HFF-Myc (cell line): Measurements from ENCODE around the gene DGKG.

Source experiments
- DNase-seq: peaks from one replicate; pipeline ENCODE4 v3.0.0-alpha.2; 2011; ENCODE audit warnings: low read depth; ENCODE audit errors: extremely low read depth
- H3K4me3 ChIP-seq: replicated peaks from 2 replicates; pipeline ENCODE4 v1.5.1; 2011; ENCODE audit warnings: low read depth, mild to moderate bottlenecking, control low read depth, low read length
- TF ChIP-seq, protein P1 (sequence below): IDR thresholded peaks from 2 replicates; pipeline ENCODE4 v1.5.1; 2012; ENCODE audit warnings: mild to moderate bottlenecking, low read depth, low read length, control low read depth; ENCODE audit errors: missing control alignments

Gene DGKG

DNA sequence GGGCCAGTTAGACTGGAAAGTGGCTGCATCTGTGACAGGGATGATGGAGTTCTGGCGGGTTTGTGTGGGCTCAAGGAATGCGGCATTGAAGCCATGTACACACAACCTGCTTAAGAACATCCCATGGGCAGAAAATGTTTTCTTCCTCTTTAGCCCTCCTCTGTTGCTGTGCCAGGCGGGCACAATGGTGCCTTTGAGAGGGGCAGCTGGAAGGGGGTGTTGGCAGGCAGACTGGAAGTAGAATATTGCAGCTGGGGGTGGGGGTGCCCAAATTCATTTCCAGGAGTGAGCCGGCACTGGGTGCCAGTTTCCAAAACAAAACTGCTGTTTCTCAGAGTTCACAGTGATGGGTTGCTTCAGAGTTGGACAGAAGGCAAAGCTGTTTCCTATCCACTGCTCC is 161.3 kb downstream of the DGKG start:
- TF ChIP-seq, protein P1, sequence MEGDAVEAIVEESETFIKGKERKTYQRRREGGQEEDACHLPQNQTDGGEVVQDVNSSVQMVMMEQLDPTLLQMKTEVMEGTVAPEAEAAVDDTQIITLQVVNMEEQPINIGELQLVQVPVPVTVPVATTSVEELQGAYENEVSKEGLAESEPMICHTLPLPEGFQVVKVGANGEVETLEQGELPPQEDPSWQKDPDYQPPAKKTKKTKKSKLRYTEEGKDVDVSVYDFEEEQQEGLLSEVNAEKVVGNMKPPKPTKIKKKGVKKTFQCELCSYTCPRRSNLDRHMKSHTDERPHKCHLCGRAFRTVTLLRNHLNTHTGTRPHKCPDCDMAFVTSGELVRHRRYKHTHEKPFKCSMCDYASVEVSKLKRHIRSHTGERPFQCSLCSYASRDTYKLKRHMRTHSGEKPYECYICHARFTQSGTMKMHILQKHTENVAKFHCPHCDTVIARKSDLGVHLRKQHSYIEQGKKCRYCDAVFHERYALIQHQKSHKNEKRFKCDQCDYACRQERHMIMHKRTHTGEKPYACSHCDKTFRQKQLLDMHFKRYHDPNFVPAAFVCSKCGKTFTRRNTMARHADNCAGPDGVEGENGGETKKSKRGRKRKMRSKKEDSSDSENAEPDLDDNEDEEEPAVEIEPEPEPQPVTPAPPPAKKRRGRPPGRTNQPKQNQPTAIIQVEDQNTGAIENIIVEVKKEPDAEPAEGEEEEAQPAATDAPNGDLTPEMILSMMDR = no peak
- H3K4me3 ChIP-seq = no peak overlapping the region

GRCh38 chr3:186198442-186198841 is 163.6 kb downstream of the DGKG start:
- no peak overlapping the region for H3K4me3 ChIP-seq
- no peak for DNase-seq
- TF ChIP-seq, protein P1 = no peak

More for the DNA sequence above, 161.3 kb downstream of the DGKG start:
- no peak for DNase-seq

DNA sequence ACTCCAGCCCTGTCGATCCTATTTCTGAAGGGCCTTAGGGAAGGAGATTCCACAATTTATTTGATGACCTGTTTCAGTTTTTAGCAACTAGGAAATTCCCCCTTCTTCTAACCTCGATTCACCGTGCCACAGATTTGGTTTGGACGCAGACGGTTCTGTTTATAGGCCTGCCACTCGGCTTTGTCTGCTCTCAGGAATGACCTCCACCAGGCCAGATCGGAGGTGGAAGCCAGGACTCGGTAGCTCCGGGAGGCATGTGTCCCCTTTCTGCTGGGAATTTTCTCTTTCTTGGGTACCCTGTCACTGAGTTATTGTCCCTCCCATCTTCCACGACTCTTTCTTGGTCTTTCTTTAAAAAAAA is 167.6 kb downstream of the DGKG start:
- TF ChIP-seq, protein P1 = no peak
- DNase-seq = no peak
- H3K4me3 ChIP-seq = no peak overlapping the region

- no peak for DNase-seq
- H3K4me3 ChIP-seq = no peak overlapping the region
- TF ChIP-seq, protein P1 = no peak
These were observed 168.2 kb downstream of the DGKG start for GRCh38 chr3:186193534-186194450.

DNA sequence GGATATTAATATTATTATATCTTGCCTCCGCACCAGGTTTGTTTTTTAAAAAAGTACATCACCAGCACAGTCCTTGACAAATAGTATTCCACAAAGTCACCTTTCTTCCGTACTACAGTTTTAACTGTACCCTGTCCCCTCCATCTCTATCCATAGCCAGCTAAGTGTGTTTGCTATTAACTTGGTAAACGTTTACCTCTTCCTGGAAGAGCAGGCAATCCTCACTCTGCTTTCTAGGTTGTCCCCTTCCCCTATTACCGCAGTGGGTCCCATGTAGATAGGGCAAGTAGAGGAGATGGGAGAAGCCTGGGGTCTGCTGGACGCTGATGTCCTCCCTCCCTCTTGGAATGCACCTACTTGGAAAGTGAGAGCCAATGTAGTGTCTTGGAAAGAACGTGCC is 169.2 kb downstream of the DGKG start:
- no peak for DNase-seq
- H3K4me3 ChIP-seq = no peak overlapping the region
- TF ChIP-seq, protein P1 = no peak

DNA sequence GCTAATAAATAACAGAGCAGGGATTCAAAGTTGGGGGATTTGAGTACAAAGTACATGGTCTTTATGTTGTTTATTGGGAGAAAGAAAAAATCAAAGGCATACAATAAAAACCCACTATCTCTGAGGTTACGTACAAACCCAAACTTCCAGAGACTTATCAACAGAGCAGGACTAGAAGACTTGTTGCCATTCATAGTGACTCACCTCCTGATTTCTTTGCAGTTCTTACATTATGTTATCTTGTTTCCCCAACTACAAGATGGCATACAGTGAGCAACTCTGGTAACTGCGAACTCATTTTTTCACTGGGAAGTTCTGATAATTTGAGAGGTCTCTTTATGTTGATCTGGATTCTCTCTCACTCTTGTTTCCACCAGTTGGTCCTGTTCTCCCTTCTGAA is 172.5 kb downstream of the DGKG start:
- no peak overlapping the region for H3K4me3 ChIP-seq
- TF ChIP-seq, protein P1 = no peak
- DNase-seq = no peak
